HCT116 (cell line): Measurements from ENCODE around the gene SMIM45.
"Not testable (repeated sequence)": the region's sequence is repeated elsewhere in the genome, so short reads cannot be mapped to it uniquely, and the experiment has no call there.

ENCODE experiments used
- ATAC-seq: fragments of 200-7000 bp; cut with Tn5 transposase; 2 replicates; pipeline ENCODE4 v1.9.1; 2020; ENCODE audit warnings: mild to moderate bottlenecking, moderate library complexity
- BruUV-seq: library from RNA; stranded (reverse); fragments of 400-500 nt; replicated peaks from 2 replicates; lab custom pipeline; 2021; lab: Mats Ljungman, UMichigan
- CTCF ChIA-PET: fragments of 300-600 bp; sonication (Branson Sonifier 250); formaldehyde crosslinking; loops from one replicate; lab custom pipeline; 2021; ENCODE audit warnings: antibody characterized with exemption; lab: Charles Lee
- POLR2A ChIA-PET: fragments of 300-600, 350-600 bp; sonication (Branson Sonifier 250); formaldehyde crosslinking; loops from one replicate; lab custom pipeline; 2021; ENCODE audit warnings: antibody characterized with exemption; lab: Charles Lee
- RAD21 ChIA-PET, 2 experiments: fragments of 300-600 bp; sonication (Branson Sonifier 250); formaldehyde crosslinking; loops; one replicate each; lab custom pipeline; 2023; ENCODE audit warnings: low total read pairs in 2 of 2; ENCODE audit not compliant: uncharacterized antibody in 2 of 2, unreplicated experiment in 2 of 2, low non-redundant PET in 1 of 2; lab: Charles Lee
- DNase-seq: peaks from one replicate; pipeline ENCODE4 v3.0.0-alpha.2; 2010; ENCODE audit warnings: low read depth, low spot score
- H2AFZ ChIP-seq: fragments of 200-600 bp; shearing (Covaris generic), sonication (generic); 2 replicates; pipeline ENCODE4 v1.6.1; 2017; ENCODE audit warnings: low read depth, mixed run types, mixed read lengths, antibody characterized with exemption, low read length; ENCODE audit not compliant: poor library complexity, severe bottlenecking
- H3K27ac ChIP-seq: 2 replicates; pipeline ENCODE4 v1.5.1; 2012; ENCODE audit warnings: low read depth, low read length
- H3K27me3 ChIP-seq: fragments of 200-600 bp; sonication (generic); 2 replicates; pipeline ENCODE4 v1.6.1; 2016; ENCODE audit warnings: mixed run types, low read length, mixed read lengths; ENCODE audit not compliant: insufficient read depth
- H3K36me3 ChIP-seq, 2 experiments: fragments of 200-500 bp in 1 of 2; fragments of 200-600 bp in 1 of 2; sonication (Bioruptor generic) in 1 of 2; sonication (generic) in 1 of 2; 2 replicates each; pipeline versions ENCODE4 v1.5.1 to v1.6.1; 2014 to 2016; ENCODE audit warnings: low read length in 2 of 2, inconsistent platforms in 1 of 2, mixed read lengths in 1 of 2, mixed run types in 1 of 2; ENCODE audit not compliant: insufficient read depth in 2 of 2, control insufficient read depth in 1 of 2
- H3K4me1 ChIP-seq, 2 experiments: fragments of 200-600 bp in 1 of 2; sonication (generic) in 1 of 2; 2 replicates each; pipeline versions ENCODE4 v1.5.1 to v1.6.1; 2012 to 2017; ENCODE audit warnings: low read length in 2 of 2, inconsistent platforms in 1 of 2, mild to moderate bottlenecking in 1 of 2, mixed read lengths in 1 of 2, mixed run types in 1 of 2, moderate library complexity in 1 of 2; ENCODE audit not compliant: insufficient read depth in 2 of 2, control insufficient read depth in 1 of 2
- H3K4me2 ChIP-seq: fragments of 200-600 bp; sonication (generic); 2 replicates; pipeline ENCODE4 v1.6.1; 2017; ENCODE audit warnings: mixed run types, low read length, mixed read lengths
- H3K4me3 ChIP-seq, 2 experiments: fragments of 200-600 bp in 1 of 2; sonication (generic) in 1 of 2; replicated peaks in 1 of 2; 2 replicates each; pipeline ENCODE4 v1.5.1; 2011 to 2016; ENCODE audit warnings: low read length in 2 of 2, control low read depth in 1 of 2, low read depth in 1 of 2, mild to moderate bottlenecking in 1 of 2, mixed read lengths in 1 of 2, mixed run types in 1 of 2
- H3K79me2 ChIP-seq: fragments of 200-600 bp; sonication (generic); 2 replicates; pipeline ENCODE4 v1.6.1; 2017; ENCODE audit warnings: mild to moderate bottlenecking, mixed run types, low read length, moderate library complexity, mixed read lengths; ENCODE audit not compliant: insufficient read depth
- H3K9ac ChIP-seq: fragments of 200-600 bp; sonication (generic); 2 replicates; pipeline ENCODE4 v1.6.1; 2016; ENCODE audit warnings: low read length, mixed read lengths
- H3K9me2 ChIP-seq: fragments of 200-600 bp; sonication (generic), shearing (Covaris generic); 2 replicates; pipeline ENCODE4 v1.6.1; 2017; ENCODE audit warnings: mixed run types, mild to moderate bottlenecking, moderate library complexity; ENCODE audit not compliant: insufficient read depth
- H3K9me3 ChIP-seq, 2 experiments: fragments of 200-500 bp in 1 of 2; fragments of 200-600 bp in 1 of 2; sonication (Bioruptor generic) in 1 of 2; sonication (generic) in 1 of 2; 2 replicates each; pipeline ENCODE4 v1.6.1; 2014 to 2017; ENCODE audit warnings: low read length in 2 of 2, mixed read lengths in 2 of 2, inconsistent platforms in 1 of 2, low read depth in 1 of 2, mild to moderate bottlenecking in 1 of 2, mixed run types in 1 of 2, moderate library complexity in 1 of 2; ENCODE audit not compliant: control insufficient read depth in 1 of 2, insufficient read depth in 1 of 2
- H4K20me1 ChIP-seq: fragments of 200-600 bp; sonication (generic), shearing (Covaris generic); 2 replicates; pipeline ENCODE4 v1.6.1; 2017; ENCODE audit warnings: mixed run types, mild to moderate bottlenecking, moderate library complexity; ENCODE audit not compliant: insufficient read depth
- ELF1 ChIP-seq: IDR thresholded peaks from 2 replicates; pipeline ENCODE4 v1.6.1; 2012; ENCODE audit warnings: low read depth, borderline replicate concordance
- JUND ChIP-seq: IDR thresholded peaks from 2 replicates; pipeline ENCODE4 v1.6.1; 2012
- POLR2A ChIP-seq: IDR thresholded peaks from 2 replicates; pipeline ENCODE4 v1.7.0; 2011; ENCODE audit warnings: borderline replicate concordance; ENCODE audit not compliant: insufficient read depth, insufficient read length; ENCODE audit errors: extremely low read depth
- RAD21 ChIP-seq: IDR thresholded peaks from 2 replicates; pipeline ENCODE4 v1.6.1; 2012; ENCODE audit warnings: low read depth, mild to moderate bottlenecking
- SIN3A ChIP-seq: IDR thresholded peaks from 2 replicates; pipeline ENCODE4 v1.6.1; 2012; ENCODE audit warnings: low read depth
- ZFX ChIP-seq: fragments of 450-650 bp; IDR thresholded peaks from 2 replicates; pipeline ENCODE4 v1.6.1; 2017
- ZNF274 ChIP-seq: fragments of 200-500 bp; sonication (Bioruptor generic); IDR thresholded peaks from 2 replicates; pipeline ENCODE4 v1.6.1; 2014; ENCODE audit warnings: mild to moderate bottlenecking, low read depth, low read length, inconsistent platforms
- intact Hi-C: fragments of 100-400 bp; cut with micrococcal nuclease; formaldehyde crosslinking; loops from 2 replicates; pipeline ENCODE4 v1.10.0; 2022
- TF ChIP-seq, protein P1 (sequence below): IDR thresholded peaks from 2 replicates; pipeline ENCODE4 v1.6.1; 2012
- TF ChIP-seq, protein P2 (sequence below): IDR thresholded peaks from 2 replicates; pipeline ENCODE4 v1.6.1; 2012; ENCODE audit warnings: low read depth

Gene SMIM45

DNA sequence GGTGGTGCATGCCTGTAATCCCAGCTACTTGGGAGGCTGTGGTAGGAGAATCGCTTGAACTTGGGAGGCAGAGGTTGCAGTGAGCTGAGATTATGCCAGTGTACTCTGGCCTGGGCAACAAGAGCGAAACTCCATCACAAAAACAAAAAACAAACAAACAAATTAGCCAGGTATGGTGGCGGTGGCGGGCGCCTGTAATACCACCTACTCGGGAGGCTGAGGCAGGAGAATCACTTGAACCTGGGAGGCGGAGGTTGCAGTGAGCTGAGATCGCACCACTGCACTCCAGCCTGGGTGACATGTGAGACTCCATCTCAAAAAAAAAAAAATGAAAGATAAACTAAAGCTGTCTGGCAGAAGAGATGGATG lies 3.0 kb upstream of the SMIM45 start:
- intact Hi-C loops = loop anchor here (5.0 kb wide), 1 partner anchor 163 kb away; no protein-coding TSS in a partner anchor
- H3K27ac ChIP-seq, H2AFZ ChIP-seq, H3K4me3 ChIP-seq, ATAC-seq, DNase-seq, H3K27me3 ChIP-seq, BruUV-seq, H3K9ac ChIP-seq, H3K4me2 ChIP-seq, H3K9me3 ChIP-seq, CTCF ChIA-PET, RAD21 ChIA-PET, POLR2A ChIA-PET, H3K9me2 ChIP-seq, H4K20me1 ChIP-seq: not testable (repeated sequence)
- peaks cover 27% of the 10 kb centered on the region for H3K79me2 ChIP-seq
- peaks cover 11 to 13% of the 10 kb centered on the region in 2 experiments; a peak in 3 of 4 replicates for H3K36me3 ChIP-seq
- peaks cover 14 to 39% of the 10 kb centered on the region in 2 experiments for H3K4me1 ChIP-seq

DNA sequence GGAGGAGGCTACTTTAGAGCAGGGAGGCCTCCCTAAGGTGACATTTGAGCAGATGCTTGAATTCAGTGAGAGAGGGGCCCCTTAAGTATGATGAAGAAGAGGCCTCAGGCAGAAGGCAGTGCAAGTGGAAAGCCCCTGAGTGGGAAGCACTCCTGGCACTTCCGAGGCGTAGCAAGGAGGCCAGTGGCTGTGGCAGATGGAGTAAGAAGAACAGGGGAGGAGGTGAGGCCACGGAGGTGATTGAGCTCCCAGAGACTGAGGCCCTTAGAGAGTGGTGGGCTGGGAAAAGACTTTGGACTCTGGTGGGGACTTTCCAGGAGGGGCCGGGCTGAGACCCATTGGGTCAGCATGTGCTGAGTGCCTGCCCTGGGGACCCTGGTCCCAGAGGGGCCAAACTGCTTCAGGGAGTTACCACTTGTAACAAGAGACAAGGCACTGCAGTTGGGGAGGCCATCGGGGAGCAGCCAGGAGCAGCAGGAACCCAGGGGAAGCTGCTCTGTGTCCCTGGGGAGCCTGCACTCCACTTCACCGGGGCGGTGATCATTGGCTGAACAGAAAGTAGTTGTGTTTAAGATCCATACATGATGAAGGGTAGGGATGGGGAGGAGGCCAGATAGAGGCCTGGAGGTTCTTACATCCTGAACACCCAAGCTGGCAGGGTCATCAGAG lies 2.5 kb upstream of the SMIM45 start:
- Histone ChIP-seq H3K27me3 (no peaks in the 10 kb centered on the region), H3K79me2 (peaks cover 22% of the 10 kb centered on the region), H3K27ac (no peak overlapping the region), H3K4me2 (no peak overlapping the region), H3K36me3 (peaks cover 8% of the 10 kb centered on the region in 2 experiments; a peak in 3 of 4 replicates), H3K9me3 (no peaks in the 10 kb centered on the region), H4K20me1 (no peaks in the 10 kb centered on the region), H3K4me3 (no peak overlapping the region), H3K9ac (no peak overlapping the region), H2AFZ (no peak overlapping the region), H3K9me2 (no peaks in the 10 kb centered on the region), H3K4me1 (peaks cover 14 to 37% of the 10 kb centered on the region in 2 experiments)
- ChIA-PET RAD21 (no interaction called here), CTCF (interaction anchor here (1.3 kb wide), 1 partner anchor 8 kb away, joined by 3 read pairs; no protein-coding TSS in a partner anchor), POLR2A (no interaction called here)
- ATAC-seq = no peak
- DNase-seq = no peak
- intact Hi-C loops = loop anchor here (5.0 kb wide), 1 partner anchor 163 kb away; no protein-coding TSS in a partner anchor
- no TSS peak for BruUV-seq
- no peak for TF ChIP-seq JUND
- TF ChIP-seq, protein P1, sequence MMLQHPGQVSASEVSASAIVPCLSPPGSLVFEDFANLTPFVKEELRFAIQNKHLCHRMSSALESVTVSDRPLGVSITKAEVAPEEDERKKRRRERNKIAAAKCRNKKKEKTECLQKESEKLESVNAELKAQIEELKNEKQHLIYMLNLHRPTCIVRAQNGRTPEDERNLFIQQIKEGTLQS = no peak
- no peak for TF ChIP-seq ZNF274
- TF ChIP-seq ELF1 = no peak
- no peak for TF ChIP-seq RAD21
- TF ChIP-seq SIN3A = no peak
- no peak for TF ChIP-seq POLR2A
- no peak for TF ChIP-seq ZFX
- TF ChIP-seq, protein P2, sequence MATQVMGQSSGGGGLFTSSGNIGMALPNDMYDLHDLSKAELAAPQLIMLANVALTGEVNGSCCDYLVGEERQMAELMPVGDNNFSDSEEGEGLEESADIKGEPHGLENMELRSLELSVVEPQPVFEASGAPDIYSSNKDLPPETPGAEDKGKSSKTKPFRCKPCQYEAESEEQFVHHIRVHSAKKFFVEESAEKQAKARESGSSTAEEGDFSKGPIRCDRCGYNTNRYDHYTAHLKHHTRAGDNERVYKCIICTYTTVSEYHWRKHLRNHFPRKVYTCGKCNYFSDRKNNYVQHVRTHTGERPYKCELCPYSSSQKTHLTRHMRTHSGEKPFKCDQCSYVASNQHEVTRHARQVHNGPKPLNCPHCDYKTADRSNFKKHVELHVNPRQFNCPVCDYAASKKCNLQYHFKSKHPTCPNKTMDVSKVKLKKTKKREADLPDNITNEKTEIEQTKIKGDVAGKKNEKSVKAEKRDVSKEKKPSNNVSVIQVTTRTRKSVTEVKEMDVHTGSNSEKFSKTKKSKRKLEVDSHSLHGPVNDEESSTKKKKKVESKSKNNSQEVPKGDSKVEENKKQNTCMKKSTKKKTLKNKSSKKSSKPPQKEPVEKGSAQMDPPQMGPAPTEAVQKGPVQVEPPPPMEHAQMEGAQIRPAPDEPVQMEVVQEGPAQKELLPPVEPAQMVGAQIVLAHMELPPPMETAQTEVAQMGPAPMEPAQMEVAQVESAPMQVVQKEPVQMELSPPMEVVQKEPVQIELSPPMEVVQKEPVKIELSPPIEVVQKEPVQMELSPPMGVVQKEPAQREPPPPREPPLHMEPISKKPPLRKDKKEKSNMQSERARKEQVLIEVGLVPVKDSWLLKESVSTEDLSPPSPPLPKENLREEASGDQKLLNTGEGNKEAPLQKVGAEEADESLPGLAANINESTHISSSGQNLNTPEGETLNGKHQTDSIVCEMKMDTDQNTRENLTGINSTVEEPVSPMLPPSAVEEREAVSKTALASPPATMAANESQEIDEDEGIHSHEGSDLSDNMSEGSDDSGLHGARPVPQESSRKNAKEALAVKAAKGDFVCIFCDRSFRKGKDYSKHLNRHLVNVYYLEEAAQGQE = no peak
